GM12801 (cell line): ENCODE measurements around the gene TNP1.

Experiments used
- TF ChIP-seq, protein P1 (sequence below): IDR thresholded peaks from one replicate; pipeline ENCODE4 v1.5.1; 2011; ENCODE audit warnings: control low read depth; ENCODE audit not compliant: insufficient read length; ENCODE audit errors: extremely low read depth

Gene TNP1

DNA sequence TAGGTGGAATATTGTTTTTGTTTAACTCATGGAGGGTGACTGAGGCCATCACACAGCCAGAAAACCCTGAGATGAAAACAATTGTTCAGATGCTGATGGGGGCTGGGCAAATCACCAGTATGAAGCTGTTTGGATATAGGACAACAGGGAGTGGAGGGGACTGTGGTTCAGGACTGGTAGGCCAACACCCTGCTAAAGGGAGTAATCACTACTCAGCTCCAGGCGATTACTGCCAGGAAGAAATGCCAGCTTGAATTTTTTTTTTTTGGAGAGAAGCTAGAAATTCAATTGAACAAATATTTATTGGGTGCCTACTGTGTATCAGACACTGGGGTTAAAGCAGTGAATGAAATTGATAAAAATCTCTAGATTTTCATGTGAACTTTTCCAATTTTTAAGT lies 37.4 kb downstream of the TNP1 start:
- TF ChIP-seq, protein P1, sequence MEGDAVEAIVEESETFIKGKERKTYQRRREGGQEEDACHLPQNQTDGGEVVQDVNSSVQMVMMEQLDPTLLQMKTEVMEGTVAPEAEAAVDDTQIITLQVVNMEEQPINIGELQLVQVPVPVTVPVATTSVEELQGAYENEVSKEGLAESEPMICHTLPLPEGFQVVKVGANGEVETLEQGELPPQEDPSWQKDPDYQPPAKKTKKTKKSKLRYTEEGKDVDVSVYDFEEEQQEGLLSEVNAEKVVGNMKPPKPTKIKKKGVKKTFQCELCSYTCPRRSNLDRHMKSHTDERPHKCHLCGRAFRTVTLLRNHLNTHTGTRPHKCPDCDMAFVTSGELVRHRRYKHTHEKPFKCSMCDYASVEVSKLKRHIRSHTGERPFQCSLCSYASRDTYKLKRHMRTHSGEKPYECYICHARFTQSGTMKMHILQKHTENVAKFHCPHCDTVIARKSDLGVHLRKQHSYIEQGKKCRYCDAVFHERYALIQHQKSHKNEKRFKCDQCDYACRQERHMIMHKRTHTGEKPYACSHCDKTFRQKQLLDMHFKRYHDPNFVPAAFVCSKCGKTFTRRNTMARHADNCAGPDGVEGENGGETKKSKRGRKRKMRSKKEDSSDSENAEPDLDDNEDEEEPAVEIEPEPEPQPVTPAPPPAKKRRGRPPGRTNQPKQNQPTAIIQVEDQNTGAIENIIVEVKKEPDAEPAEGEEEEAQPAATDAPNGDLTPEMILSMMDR: no peak

DNA sequence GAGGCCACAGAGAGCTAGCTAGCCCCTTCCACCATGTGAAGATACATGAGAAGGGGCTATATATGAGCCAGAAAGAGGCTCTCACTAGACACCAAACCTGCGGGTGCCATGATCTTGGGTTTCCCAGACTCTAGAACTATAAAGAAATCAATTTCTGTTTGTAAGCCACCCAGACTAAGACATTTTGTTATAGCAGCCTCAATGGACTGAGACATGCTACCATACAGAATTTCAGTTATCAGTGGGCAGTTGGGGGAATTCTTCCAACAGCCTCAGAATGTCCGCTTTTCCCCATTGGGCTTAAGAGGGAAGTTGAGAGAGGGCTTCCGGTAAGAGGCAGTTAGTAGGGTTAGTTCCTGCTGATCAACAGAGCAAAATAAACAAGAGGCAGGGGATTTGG lies 39.2 kb downstream of the TNP1 start:
- TF ChIP-seq, protein P1: no peak

DNA sequence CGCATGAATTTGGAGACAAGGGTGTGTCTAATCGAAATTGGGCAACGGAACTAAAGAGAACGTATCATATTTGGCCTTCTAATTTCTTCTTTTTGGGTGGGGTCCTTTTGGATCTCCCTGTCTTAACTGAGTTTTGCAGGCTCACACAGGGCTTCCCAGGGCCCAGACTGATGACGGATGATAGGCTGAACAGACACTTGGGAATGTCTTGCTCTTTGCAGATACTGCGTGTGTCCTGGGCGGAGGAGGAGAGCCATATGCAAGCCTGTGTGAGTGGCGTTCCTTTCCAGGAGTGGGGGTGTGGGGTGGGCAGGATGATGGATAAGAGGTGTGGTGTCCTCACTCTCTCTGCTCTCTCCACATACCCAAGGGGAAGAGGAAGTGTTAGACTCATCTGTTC lies 40.1 kb downstream of the TNP1 start:
- TF ChIP-seq, protein P1: no peak

DNA sequence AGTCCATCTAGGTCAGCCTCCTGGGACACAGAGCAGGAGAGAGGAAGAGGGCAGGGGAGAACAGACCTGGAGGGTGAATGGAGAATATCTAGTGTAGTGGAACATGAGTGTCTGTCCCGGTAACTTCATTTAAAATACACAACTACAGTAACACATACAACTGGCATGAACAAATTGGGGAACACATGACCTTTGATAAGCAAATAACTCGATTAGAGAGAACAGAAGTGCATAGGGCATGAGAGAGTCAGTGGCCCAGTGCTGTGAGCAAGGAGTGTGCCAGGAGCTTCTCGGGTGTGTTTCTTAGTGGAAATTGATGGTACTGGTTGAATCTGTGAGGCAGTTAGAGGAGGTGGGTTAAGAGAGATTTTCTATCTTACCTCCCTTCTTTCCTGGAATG lies 40.8 kb downstream of the TNP1 start:
- TF ChIP-seq, protein P1: no peak

DNA sequence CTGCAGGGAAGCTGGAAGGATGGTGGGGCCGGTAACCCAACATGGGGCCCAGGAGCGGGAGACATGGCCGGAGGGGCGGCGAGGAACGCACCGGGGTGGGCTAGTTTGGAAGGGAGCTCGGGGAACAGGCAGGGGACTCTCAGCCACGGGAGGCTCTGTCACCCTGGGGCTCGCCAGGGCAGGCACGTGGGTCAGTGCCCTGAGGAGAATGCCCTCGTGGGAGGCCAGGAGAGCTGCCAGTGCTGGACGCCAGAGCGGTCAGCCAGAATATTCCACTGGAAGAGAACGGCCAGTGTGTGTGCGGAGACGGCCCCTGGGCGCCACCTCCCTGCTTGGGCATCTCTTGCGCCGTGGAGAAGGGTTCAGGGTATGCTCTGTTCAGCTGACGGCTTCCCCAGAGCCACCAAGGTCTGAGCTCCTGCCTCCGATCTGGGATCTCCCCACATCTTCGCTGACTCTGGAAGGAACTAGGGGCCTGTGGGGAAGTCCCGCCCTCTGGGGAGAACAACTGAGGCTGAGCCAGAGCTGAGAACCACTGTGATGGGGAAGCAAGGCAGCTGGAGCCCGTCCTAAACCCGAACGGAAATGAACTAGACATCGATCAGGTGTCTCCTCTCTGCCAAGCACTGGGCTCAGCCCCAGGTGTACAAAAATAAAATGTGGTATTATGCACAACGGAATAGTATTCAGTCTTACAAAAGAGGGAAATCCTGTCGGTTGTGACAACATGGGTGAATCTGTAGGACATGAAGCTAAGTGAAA lies 49.3 kb downstream of the TNP1 start:
- TF ChIP-seq, protein P1: no peak
